ENCODE results near the gene TPST1. TPM values are rescaled to one million over a fixed set of nuclear protein-coding genes. Genes with fewer than 3 reads are reported as not detected.

The TPST1 gene
- total RNA-seq, 1 donor from 2014 or later = 6.5 TPM

DNA sequence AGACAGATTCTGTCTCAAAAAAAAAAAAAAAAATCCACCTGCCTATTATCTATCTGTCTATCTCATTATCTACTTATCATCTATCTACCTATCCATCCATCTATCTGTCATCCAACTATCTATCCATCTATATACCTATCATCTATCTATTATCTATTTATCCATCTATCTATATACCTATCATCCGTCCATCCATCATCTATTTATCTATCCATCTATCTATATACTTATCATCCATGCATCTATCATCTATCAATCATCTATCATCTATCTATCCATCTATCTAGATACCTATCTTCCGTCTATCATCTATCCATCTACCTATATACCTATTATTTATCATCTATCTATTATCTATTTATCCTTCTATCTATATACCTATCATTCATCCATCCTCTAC, 16.5 kb upstream of the TPST1 start:
- Mint-ChIP-seq H3K36me3 (ENCODE audit: low read depth) (no peaks in the 10 kb centered on the region), H3K27ac (no peak overlapping the region), H3K9me3 (peaks cover 3% of the 10 kb centered on the region), H3K4me3 (no peak overlapping the region), H3K4me1 (peaks cover under 1% of the 10 kb centered on the region), H3K27me3 (no peaks in the 10 kb centered on the region)
- POLR2A ChIA-PET = interaction anchor here (0.6 kb wide), 1 partner anchor 732 kb away, joined by 3 read pairs; the partner anchor contains the start of gene TMEM248
- DNase-seq (no peak), ATAC-seq (ENCODE audit: low read depth) (no peak)
- TF ChIP-seq, protein P1, sequence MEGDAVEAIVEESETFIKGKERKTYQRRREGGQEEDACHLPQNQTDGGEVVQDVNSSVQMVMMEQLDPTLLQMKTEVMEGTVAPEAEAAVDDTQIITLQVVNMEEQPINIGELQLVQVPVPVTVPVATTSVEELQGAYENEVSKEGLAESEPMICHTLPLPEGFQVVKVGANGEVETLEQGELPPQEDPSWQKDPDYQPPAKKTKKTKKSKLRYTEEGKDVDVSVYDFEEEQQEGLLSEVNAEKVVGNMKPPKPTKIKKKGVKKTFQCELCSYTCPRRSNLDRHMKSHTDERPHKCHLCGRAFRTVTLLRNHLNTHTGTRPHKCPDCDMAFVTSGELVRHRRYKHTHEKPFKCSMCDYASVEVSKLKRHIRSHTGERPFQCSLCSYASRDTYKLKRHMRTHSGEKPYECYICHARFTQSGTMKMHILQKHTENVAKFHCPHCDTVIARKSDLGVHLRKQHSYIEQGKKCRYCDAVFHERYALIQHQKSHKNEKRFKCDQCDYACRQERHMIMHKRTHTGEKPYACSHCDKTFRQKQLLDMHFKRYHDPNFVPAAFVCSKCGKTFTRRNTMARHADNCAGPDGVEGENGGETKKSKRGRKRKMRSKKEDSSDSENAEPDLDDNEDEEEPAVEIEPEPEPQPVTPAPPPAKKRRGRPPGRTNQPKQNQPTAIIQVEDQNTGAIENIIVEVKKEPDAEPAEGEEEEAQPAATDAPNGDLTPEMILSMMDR (IDR thresholded peaks at IDR 0.05) = no peak
- intact Hi-C loops (cut with micrococcal nuclease) = no loop called here
- CTCF ChIA-PET = no interaction called here

DNA sequence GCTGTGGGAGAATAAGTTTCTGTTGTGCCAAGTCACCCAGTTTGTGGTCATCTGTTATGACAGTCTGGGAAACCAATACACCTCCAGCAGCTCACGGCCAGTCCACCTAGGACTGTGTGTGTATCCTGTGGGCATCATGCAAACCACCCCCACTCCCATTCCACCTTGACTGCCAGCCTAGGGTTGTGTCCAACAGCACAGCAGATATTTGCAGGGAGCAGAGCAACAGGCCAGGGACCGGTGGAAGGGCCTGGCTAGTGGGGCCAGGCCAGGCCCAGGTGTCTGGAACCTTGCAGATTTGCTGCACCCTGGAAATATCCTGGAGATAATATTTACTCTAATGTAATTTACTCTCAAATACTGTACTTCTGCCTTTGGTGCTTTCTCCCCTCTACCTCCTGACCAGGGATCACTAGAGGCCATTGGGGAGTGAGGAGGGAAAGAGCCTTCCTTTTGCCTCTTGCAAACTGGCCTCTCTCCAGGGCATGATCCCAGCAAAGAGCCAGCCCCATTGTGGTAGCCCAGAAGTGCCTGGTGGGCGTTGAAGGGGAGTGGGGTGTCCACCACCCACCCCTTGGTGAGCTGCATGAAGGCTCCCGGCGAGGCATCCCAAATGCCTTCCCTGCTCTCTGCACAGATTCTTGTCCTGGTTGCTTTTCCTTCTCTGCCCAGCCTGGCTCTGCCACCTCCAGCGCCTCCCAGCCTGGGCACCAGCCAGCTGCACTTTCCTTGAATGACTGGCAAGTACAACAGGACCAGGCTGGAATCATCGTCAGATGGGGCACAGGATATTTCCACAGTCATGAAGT, 15.2 kb upstream of the TPST1 start:
- DNase-seq (no peak), ATAC-seq (ENCODE audit: low read depth) (no peak)
- Mint-ChIP-seq H3K9me3 (peaks cover 3% of the 10 kb centered on the region), H3K4me3 (no peak overlapping the region), H3K27ac (no peak overlapping the region), H3K36me3 (ENCODE audit: low read depth) (no peaks in the 10 kb centered on the region), H3K4me1 (peaks cover 1% of the 10 kb centered on the region), H3K27me3 (no peaks in the 10 kb centered on the region)
- TF ChIP-seq, protein P1 (IDR thresholded peaks at IDR 0.05) = no peak
- CTCF ChIA-PET = no interaction called here
- POLR2A ChIA-PET = no interaction called here
- intact Hi-C loops (cut with micrococcal nuclease) = no loop called here

DNA sequence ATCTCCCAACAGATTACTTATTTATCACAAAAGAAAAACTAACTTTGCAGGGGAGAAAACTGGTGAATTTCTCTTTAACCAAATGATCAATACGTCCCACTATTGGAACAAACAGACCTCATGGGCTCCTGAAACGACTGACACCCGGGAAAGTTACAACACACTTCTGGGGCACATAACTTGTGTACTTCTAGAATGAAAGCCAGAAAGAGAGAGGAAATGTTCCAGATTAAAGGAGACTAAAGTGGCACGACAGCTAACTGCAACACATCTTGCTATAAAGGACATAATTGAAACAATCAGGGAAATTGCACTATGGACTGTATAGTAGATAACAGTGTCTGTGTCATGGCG, 14.7 kb upstream of the TPST1 start:
- Mint-ChIP-seq H3K27me3 (no peaks in the 10 kb centered on the region), H3K36me3 (ENCODE audit: low read depth) (no peaks in the 10 kb centered on the region), H3K9me3 (peaks cover 3% of the 10 kb centered on the region), H3K4me3 (no peak overlapping the region), H3K4me1 (peaks cover 1% of the 10 kb centered on the region), H3K27ac (no peak overlapping the region)
- DNase-seq (no peak), ATAC-seq (ENCODE audit: low read depth) (no peak)
- TF ChIP-seq, protein P1 (IDR thresholded peaks at IDR 0.05) = no peak
- POLR2A ChIA-PET = no interaction called here
- CTCF ChIA-PET = no interaction called here
- intact Hi-C loops (cut with micrococcal nuclease) = no loop called here

DNA sequence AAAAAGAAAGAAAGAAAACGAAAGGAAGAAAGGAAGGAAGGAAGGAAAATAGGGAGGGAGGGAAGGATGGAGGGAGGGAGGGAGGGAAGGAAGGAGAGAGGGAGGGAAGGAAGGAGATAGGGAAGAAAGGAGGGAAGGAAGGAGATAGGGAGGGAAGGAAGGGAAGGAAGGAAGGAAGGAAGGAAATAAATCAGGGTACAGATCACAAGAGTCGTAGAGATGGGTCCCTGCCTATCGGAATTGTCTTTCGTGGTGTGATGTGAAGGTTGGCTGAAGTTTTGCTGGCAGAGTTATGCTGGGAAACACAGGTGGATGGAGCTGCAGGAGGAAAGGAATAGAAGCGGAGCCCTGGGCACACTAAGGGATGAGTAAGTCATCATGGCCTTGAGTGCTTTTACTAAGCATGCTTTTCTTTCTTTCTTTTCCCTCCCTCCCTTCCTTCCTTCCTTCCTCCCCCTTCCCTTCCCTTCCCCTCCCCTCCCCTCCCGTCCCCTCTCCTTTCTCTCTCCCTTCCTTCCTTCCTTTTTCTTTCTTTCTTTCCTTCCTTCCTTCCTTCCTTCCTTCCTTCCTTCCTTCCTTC, 11.9 kb upstream of the TPST1 start:
- Mint-ChIP-seq H3K27ac (no peak overlapping the region), H3K27me3 (no peaks in the 10 kb centered on the region), H3K36me3 (ENCODE audit: low read depth) (no peaks in the 10 kb centered on the region), H3K4me1 (peaks cover 1% of the 10 kb centered on the region), H3K4me3 (no peak overlapping the region), H3K9me3 (no peaks in the 10 kb centered on the region)
- ATAC-seq (ENCODE audit: low read depth) (no peak), DNase-seq (no peak)
- ChIA-PET CTCF (no interaction called here), POLR2A (no interaction called here)
- intact Hi-C loops (cut with micrococcal nuclease) = no loop called here
- TF ChIP-seq, protein P1 (IDR thresholded peaks at IDR 0.05) = no peak

DNA sequence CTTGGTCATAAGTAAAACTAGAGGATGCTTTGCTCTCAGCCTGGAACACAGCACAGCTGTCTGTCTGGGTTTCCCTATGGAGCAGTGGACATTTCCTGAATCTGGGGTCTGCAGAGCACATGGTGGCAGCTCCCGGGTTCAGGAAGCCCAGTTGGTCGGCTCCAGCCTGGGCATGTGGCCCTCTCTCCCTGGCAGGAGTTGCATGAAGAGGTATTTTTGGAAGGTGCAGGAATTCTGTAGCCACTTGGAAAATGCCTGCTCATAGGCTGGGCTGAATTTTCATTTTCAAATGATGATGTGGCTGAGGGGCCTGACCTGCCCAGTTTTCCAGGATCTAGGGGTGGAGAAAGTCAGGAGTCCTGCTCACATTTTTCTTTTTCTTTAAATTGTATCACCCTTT, 6.7 kb upstream of the TPST1 start:
- no peak overlapping the region for H3K4me3 Mint-ChIP-seq
- no peak for ATAC-seq (ENCODE audit: low read depth)
- CTCF ChIA-PET = no interaction called here

More for the DNA sequence above, 6.7 kb upstream of the TPST1 start:
- Mint-ChIP-seq H3K27ac (no peak overlapping the region), H3K27me3 (peaks cover 17% of the 10 kb centered on the region), H3K4me1 (peaks cover 7% of the 10 kb centered on the region), H3K36me3 (ENCODE audit: low read depth) (no peaks in the 10 kb centered on the region), H3K9me3 (no peaks in the 10 kb centered on the region)
- TF ChIP-seq, protein P1 (IDR thresholded peaks at IDR 0.05) = no peak
- DNase-seq = no peak
- intact Hi-C loops (cut with micrococcal nuclease) = no loop called here
- POLR2A ChIA-PET = no interaction called here

All from activated B cell treated with CpG ODN at 0.5 μM for 24 hours (primary cell).